SU-DHL-6 (cell line): ENCODE measurements around the gene SEC61A2.

Experiments
- CTCF ChIP-seq: fragments of 200-600 bp; sonication (generic); IDR thresholded peaks from one replicate; pipeline ENCODE4 v1.5.1; 2017; ENCODE audit warnings: antibody characterized with exemption, mild to moderate bottlenecking, low read length, moderate library complexity; ENCODE audit not compliant: insufficient read depth, poor library complexity, severe bottlenecking
- EZH2phosphoT487 ChIP-seq: fragments of 200-600 bp; sonication (generic), shearing (Covaris generic); conservative IDR thresholded peaks from 2 replicates; pipeline ENCODE4 v1.6.1; 2018; ENCODE audit warnings: mild to moderate bottlenecking, antibody characterized with exemption, low read length, moderate library complexity, mixed read lengths

GRCh38 chr10:12200850-12201249, 71.4 kb downstream of the SEC61A2 start:
- TF ChIP-seq CTCF (no peak), EZH2phosphoT487 (no peak)
